DOHH2 (cell line): ENCODE data around the gene EPB41L5.
"Not testable (repeated sequence)": the region's sequence is repeated elsewhere in the genome, so short reads cannot be mapped to it uniquely, and the experiment has no call there.

Source experiments
- H3F3A ChIP-seq: fragments of 200-600 bp; sonication (generic), shearing (Covaris generic); 2 replicates; pipeline ENCODE4 v1.6.0; 2016; ENCODE audit warnings: antibody characterized with exemption, mild to moderate bottlenecking; ENCODE audit not compliant: control insufficient read depth, insufficient read depth
- H3K27ac ChIP-seq: fragments of 200-600 bp; sonication (generic); 2 replicates; pipeline ENCODE4 v1.5.1; 2014; ENCODE audit warnings: low read depth, mild to moderate bottlenecking, low read length, moderate library complexity
- H3K27me3 ChIP-seq: fragments of 200-600 bp; sonication (generic); 2 replicates; pipeline ENCODE4 v1.6.1; 2014; ENCODE audit warnings: mild to moderate bottlenecking, low read length, mixed read lengths; ENCODE audit not compliant: control insufficient read depth
- H3K36me3 ChIP-seq: fragments of 200-600 bp; sonication (generic); 2 replicates; pipeline ENCODE4 v1.6.1; 2014; ENCODE audit warnings: mild to moderate bottlenecking, low read length, moderate library complexity, mixed read lengths; ENCODE audit not compliant: control insufficient read depth
- H3K4me1 ChIP-seq: fragments of 200-600 bp; sonication (generic); 2 replicates; pipeline ENCODE4 v1.6.1; 2014; ENCODE audit warnings: mild to moderate bottlenecking, low read length, mixed read lengths; ENCODE audit not compliant: control insufficient read depth
- H3K4me2 ChIP-seq: fragments of 200-600 bp; sonication (generic); 2 replicates; pipeline ENCODE4 v1.6.0; 2014; ENCODE audit warnings: mild to moderate bottlenecking, low read length, moderate library complexity
- H3K4me3 ChIP-seq: fragments of 200-600 bp; sonication (generic); 2 replicates; pipeline ENCODE4 v1.5.1; 2014; ENCODE audit warnings: mild to moderate bottlenecking, low read length, mixed read lengths
- H3K79me2 ChIP-seq: fragments of 200-600 bp; sonication (generic); 2 replicates; pipeline ENCODE4 v1.6.1; 2014; ENCODE audit warnings: mild to moderate bottlenecking, low read length, mixed read lengths; ENCODE audit not compliant: control insufficient read depth
- H3K9me2 ChIP-seq: fragments of 200-600 bp; sonication (generic); replicated peaks from 2 replicates; pipeline ENCODE4 v1.6.1; 2014; ENCODE audit warnings: mild to moderate bottlenecking, low read length, mixed read lengths; ENCODE audit not compliant: control insufficient read depth
- H3K9me3 ChIP-seq: fragments of 200-600 bp; sonication (generic); 2 replicates; pipeline ENCODE4 v1.6.1; 2014; ENCODE audit warnings: antibody characterized with exemption, low read length, mixed read lengths; ENCODE audit not compliant: control insufficient read depth, insufficient read depth
- H4K20me1 ChIP-seq: fragments of 200-600 bp; sonication (generic); 2 replicates; pipeline ENCODE4 v1.6.0; 2014; ENCODE audit warnings: low read depth, mild to moderate bottlenecking, antibody characterized with exemption, low read length, moderate library complexity; ENCODE audit not compliant: control insufficient read depth, insufficient read depth
- CTCF ChIP-seq: fragments of 200-600 bp; sonication (generic); IDR thresholded peaks from one replicate; pipeline ENCODE4 v1.5.1; 2014; ENCODE audit warnings: antibody characterized with exemption, mild to moderate bottlenecking, low read depth, low read length; ENCODE audit not compliant: poor library complexity, severe bottlenecking
- EZH2phosphoT487 ChIP-seq: fragments of 200-600 bp; sonication (generic); IDR thresholded peaks from 2 replicates; pipeline ENCODE4 v1.6.1; 2017; ENCODE audit warnings: borderline replicate concordance, mild to moderate bottlenecking, antibody characterized with exemption, low read length, moderate library complexity, mixed read lengths

The EPB41L5 gene

GRCh38 chr2:120020554-120020953 is 7.7 kb downstream of the EPB41L5 start:
- no peaks in the 10 kb centered on the region for H3K4me1 ChIP-seq
- H3K9me2 ChIP-seq = no peaks in the 10 kb centered on the region
- H3K27ac ChIP-seq = no peak overlapping the region
- no peaks in the 10 kb centered on the region for H3K79me2 ChIP-seq
- H3K4me3 ChIP-seq = no peak overlapping the region
- no peaks in the 10 kb centered on the region for H3K36me3 ChIP-seq
- H3K4me2 ChIP-seq = no peak overlapping the region
- no peaks in the 10 kb centered on the region for H3K27me3 ChIP-seq
- H3F3A ChIP-seq = no peaks in the 10 kb centered on the region; the same call in 1 of the 2 replicates
- no peaks in the 10 kb centered on the region for H4K20me1 ChIP-seq
- no peak for TF ChIP-seq CTCF
- no peak for TF ChIP-seq EZH2phosphoT487
- H3K9me3 ChIP-seq = no peaks in the 10 kb centered on the region

GRCh38 chr2:120022505-120022904 is 9.6 kb downstream of the EPB41L5 start:
- not testable (repeated sequence) for H3K36me3 ChIP-seq, H3K4me2 ChIP-seq, H3F3A ChIP-seq, H4K20me1 ChIP-seq, H3K79me2 ChIP-seq, H3K4me1 ChIP-seq, H3K4me3 ChIP-seq, H3K27me3 ChIP-seq, H3K27ac ChIP-seq, H3K9me2 ChIP-seq, H3K9me3 ChIP-seq

- no peaks in the 10 kb centered on the region for H3K9me2 ChIP-seq
- no peak overlapping the region for H3K4me2 ChIP-seq
- H3K4me1 ChIP-seq = no peaks in the 10 kb centered on the region
- no peaks in the 10 kb centered on the region for H4K20me1 ChIP-seq
- no peaks in the 10 kb centered on the region for H3K9me3 ChIP-seq
- H3K36me3 ChIP-seq = no peaks in the 10 kb centered on the region
- no peaks in the 10 kb centered on the region for H3K79me2 ChIP-seq
- no peaks in the 10 kb centered on the region for H3K27me3 ChIP-seq
- no peak overlapping the region for H3K4me3 ChIP-seq
- no peak overlapping the region for H3K27ac ChIP-seq
- TF ChIP-seq CTCF (no peak), EZH2phosphoT487 (no peak)
- no peaks in the 10 kb centered on the region for H3F3A ChIP-seq
These were observed 14.0 kb downstream of the EPB41L5 start for GRCh38 chr2:120026890-120027289.

GRCh38 chr2:120028795-120029194 is 15.9 kb downstream of the EPB41L5 start:
- Histone ChIP-seq H3K27ac (no peak overlapping the region), H3K4me2 (no peak overlapping the region), H3K36me3 (no peaks in the 10 kb centered on the region), H3K27me3 (no peaks in the 10 kb centered on the region), H4K20me1 (no peaks in the 10 kb centered on the region), H3F3A (no peaks in the 10 kb centered on the region), H3K4me1 (no peaks in the 10 kb centered on the region), H3K4me3 (no peak overlapping the region), H3K9me2 (no peaks in the 10 kb centered on the region), H3K79me2 (no peaks in the 10 kb centered on the region), H3K9me3 (no peaks in the 10 kb centered on the region)
- TF ChIP-seq CTCF (no peak), EZH2phosphoT487 (no peak)
